MM.1S (cell line): Measurements from ENCODE around the gene FLAD1.
A peak's percentile ranks its signal among the peaks of the same experiment; 100 is the strongest.

Source experiments
- EZH2 ChIP-seq: fragments of 300-600 bp; sonication (generic); optimal IDR thresholded peaks from 2 replicates; pipeline ENCODE3; 2017; ENCODE audit warnings: low read depth, mild to moderate bottlenecking, antibody characterized with exemption, low read length, mixed read lengths
- EZH2phosphoT487 ChIP-seq: fragments of 300-600 bp; sonication (generic); IDR thresholded peaks from 2 replicates; pipeline ENCODE4 v1.6.1; 2018; ENCODE audit warnings: antibody characterized with exemption, low read length
- TF ChIP-seq, protein P1 (sequence below): fragments of 300-600 bp; sonication (generic); IDR thresholded peaks from 2 replicates; pipeline ENCODE4 v1.5.1; 2016; ENCODE audit warnings: antibody characterized with exemption, low read length, mixed read lengths

DNA sequence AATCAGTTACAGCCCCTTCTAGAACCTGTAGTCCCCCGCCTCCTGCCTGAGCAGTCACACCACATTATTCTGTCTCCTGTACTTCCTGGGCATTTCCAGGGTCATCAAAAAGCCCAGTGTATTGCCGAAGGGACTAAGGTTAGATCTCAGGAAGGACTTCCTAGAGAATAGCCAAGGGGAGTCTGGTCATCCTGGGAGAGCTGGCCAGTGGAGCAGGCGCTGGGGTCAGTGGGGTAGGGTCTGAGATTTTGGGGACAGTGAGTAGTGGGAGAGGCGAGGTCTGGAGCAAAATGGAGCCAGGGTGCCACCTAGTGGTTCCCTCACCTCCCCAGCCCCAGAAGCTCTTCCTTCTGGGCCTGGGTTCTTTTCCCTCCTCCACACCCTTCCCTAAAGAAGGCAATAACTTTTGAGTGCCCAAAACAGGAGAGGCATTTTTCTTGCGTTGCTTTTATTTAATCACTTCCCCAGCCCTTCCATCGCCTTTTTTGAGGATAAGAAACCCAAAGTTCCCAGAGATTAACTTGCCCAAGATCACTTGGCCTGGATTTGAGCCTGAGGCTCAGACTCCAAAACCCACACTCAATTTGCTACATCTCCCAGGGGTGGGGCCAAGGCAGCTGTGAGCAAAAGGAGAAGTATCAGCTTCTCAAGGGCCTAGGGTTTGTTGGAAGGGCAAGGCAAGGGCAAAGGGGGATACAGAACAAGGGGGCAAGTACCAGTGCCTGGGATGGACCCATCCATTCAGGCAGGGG is 39.3 kb upstream of the FLAD1 start:
- TF ChIP-seq, protein P1, sequence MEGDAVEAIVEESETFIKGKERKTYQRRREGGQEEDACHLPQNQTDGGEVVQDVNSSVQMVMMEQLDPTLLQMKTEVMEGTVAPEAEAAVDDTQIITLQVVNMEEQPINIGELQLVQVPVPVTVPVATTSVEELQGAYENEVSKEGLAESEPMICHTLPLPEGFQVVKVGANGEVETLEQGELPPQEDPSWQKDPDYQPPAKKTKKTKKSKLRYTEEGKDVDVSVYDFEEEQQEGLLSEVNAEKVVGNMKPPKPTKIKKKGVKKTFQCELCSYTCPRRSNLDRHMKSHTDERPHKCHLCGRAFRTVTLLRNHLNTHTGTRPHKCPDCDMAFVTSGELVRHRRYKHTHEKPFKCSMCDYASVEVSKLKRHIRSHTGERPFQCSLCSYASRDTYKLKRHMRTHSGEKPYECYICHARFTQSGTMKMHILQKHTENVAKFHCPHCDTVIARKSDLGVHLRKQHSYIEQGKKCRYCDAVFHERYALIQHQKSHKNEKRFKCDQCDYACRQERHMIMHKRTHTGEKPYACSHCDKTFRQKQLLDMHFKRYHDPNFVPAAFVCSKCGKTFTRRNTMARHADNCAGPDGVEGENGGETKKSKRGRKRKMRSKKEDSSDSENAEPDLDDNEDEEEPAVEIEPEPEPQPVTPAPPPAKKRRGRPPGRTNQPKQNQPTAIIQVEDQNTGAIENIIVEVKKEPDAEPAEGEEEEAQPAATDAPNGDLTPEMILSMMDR, result peak; percentile 96
- TF ChIP-seq EZH2 (no peak), EZH2phosphoT487 (no peak)
